ENCODE data around the gene RALB. TPM values are rescaled to one million over a fixed set of nuclear protein-coding genes. Genes with fewer than 3 reads are reported as not detected.

The RALB gene
- total and polyA plus RNA-seq, 2 of the 8 experiments (the other 6 are each of a cell fraction or from before 2014, with no cell fraction given), result 12.0 to 16.6 TPM

DNA sequence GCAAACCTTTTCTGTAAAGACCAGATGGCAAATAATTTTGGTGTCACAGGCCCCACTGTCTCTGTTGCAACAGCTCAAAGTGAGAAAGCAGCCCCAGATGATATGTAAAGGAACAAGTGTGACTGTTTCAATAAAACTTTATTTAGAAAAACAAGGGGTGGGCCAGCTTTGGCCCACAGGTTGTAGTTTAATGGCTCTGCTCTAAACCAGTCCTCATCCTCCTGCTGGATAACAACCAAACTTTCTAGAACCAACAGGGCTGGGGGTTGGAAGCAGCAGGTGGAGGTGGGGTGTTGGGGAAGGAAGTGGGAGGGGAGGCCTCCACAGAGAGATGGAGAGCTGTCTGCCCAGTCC lies 64.5 kb downstream of the RALB start (continued):
- TF ChIP-seq HDAC2 (IDR thresholded peaks at IDR 0.05; ENCODE audit: borderline replicate concordance in 1 of 2, low read depth in 2 of 2, low read length in 2 of 2) (no peak), EZH2 (IDR thresholded peaks at IDR 0.05; ENCODE audit: low read depth, low read length, severe bottlenecking) (no peak), TBP (IDR thresholded peaks at IDR 0.05; ENCODE audit: low read depth, low read length) (no peak), KDM4A (IDR thresholded peaks at IDR 0.05; ENCODE audit: low read depth, low read length, severe bottlenecking) (no peak), SP4 (IDR thresholded peaks at IDR 0.05; ENCODE audit: low read length) (no peak)
- TF ChIP-seq, protein P1, sequence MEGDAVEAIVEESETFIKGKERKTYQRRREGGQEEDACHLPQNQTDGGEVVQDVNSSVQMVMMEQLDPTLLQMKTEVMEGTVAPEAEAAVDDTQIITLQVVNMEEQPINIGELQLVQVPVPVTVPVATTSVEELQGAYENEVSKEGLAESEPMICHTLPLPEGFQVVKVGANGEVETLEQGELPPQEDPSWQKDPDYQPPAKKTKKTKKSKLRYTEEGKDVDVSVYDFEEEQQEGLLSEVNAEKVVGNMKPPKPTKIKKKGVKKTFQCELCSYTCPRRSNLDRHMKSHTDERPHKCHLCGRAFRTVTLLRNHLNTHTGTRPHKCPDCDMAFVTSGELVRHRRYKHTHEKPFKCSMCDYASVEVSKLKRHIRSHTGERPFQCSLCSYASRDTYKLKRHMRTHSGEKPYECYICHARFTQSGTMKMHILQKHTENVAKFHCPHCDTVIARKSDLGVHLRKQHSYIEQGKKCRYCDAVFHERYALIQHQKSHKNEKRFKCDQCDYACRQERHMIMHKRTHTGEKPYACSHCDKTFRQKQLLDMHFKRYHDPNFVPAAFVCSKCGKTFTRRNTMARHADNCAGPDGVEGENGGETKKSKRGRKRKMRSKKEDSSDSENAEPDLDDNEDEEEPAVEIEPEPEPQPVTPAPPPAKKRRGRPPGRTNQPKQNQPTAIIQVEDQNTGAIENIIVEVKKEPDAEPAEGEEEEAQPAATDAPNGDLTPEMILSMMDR (IDR thresholded peaks at IDR 0.05; ENCODE audit: control extremely low read depth in 1 of 3, insufficient read depth in 1 of 3, low read depth in 1 of 3, low read length in 3 of 3), result no peak
- TF ChIP-seq, protein P2, sequence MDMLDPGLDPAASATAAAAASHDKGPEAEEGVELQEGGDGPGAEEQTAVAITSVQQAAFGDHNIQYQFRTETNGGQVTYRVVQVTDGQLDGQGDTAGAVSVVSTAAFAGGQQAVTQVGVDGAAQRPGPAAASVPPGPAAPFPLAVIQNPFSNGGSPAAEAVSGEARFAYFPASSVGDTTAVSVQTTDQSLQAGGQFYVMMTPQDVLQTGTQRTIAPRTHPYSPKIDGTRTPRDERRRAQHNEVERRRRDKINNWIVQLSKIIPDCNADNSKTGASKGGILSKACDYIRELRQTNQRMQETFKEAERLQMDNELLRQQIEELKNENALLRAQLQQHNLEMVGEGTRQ (IDR thresholded peaks at IDR 0.05; ENCODE audit: low read length), result no peak
